ENCODE measurements around the gene MYO10.

DNA sequence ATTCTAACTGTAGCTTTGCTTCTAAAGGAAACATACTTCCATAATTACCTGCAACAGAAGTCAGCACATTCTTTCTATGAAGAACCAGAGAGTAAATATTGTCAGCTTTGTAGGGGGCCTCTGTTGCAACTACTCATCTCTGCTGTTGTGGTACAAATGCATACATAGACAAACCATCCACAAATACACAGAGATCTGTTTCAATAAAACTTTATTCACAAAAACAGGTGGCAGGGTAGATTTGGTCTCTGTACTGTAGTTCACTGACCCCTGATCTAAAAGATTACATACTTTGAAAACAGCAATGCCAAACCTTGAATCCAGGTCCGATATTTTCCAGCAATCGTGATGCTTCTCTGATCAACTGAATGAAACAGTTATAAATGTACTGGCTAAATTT is 274.4 kb downstream of the MYO10 start:
- no peak for TF ChIP-seq POLR2A (IDR thresholded peaks at IDR 0.05)
- TF ChIP-seq, protein P1, sequence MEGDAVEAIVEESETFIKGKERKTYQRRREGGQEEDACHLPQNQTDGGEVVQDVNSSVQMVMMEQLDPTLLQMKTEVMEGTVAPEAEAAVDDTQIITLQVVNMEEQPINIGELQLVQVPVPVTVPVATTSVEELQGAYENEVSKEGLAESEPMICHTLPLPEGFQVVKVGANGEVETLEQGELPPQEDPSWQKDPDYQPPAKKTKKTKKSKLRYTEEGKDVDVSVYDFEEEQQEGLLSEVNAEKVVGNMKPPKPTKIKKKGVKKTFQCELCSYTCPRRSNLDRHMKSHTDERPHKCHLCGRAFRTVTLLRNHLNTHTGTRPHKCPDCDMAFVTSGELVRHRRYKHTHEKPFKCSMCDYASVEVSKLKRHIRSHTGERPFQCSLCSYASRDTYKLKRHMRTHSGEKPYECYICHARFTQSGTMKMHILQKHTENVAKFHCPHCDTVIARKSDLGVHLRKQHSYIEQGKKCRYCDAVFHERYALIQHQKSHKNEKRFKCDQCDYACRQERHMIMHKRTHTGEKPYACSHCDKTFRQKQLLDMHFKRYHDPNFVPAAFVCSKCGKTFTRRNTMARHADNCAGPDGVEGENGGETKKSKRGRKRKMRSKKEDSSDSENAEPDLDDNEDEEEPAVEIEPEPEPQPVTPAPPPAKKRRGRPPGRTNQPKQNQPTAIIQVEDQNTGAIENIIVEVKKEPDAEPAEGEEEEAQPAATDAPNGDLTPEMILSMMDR (IDR thresholded peaks at IDR 0.05), result no peak
- TF ChIP-seq POLR2AphosphoS5 (IDR thresholded peaks at IDR 0.05), result no peak
